ENCODE measurements around the gene NCKAP5. TPM values are rescaled to one million over a fixed set of nuclear protein-coding genes. Genes with fewer than 3 reads are reported as not detected.

The NCKAP5 gene
- total RNA-seq, 1 donor from 2014 or later, result 27.9 TPM

- Mint-ChIP-seq H3K4me3 (no peak overlapping the region), H3K4me1 (peaks cover 33% of the 10 kb centered on the region), H3K27ac (ENCODE audit: unreplicated experiment) (peak overlapping the region; percentile 28), H3K27me3 (ENCODE audit: low read depth) (no peaks in the 10 kb centered on the region), H3K36me3 (ENCODE audit: low read depth) (peaks cover 5% of the 10 kb centered on the region), H3K9me3 (no peaks in the 10 kb centered on the region)
- DNase-seq (ENCODE audit: low read depth, low spot score), result no peak
- TF ChIP-seq CTCF (conservative IDR thresholded peaks at IDR 0.05), result no peak
Observed at GRCh38 chr2:133486771-133487191, 81.5 kb downstream of the NCKAP5 start.

- Mint-ChIP-seq H3K27ac (ENCODE audit: unreplicated experiment) (no peak overlapping the region), H3K4me1 (peaks cover 33% of the 10 kb centered on the region)
- no peak for DNase-seq (ENCODE audit: low read depth, low spot score)
Observed at GRCh38 chr2:133485868-133486267, 82.4 kb downstream of the NCKAP5 start.

GRCh38 chr2:133484784-133485183 is 83.5 kb downstream of the NCKAP5 start:
- no peak for TF ChIP-seq CTCF (conservative IDR thresholded peaks at IDR 0.05)
- Mint-ChIP-seq H3K4me1 (peaks cover 33% of the 10 kb centered on the region), H3K9me3 (no peaks in the 10 kb centered on the region), H3K36me3 (ENCODE audit: low read depth) (peaks cover 8% of the 10 kb centered on the region), H3K4me3 (no peak overlapping the region), H3K27ac (ENCODE audit: unreplicated experiment) (no peak overlapping the region), H3K27me3 (ENCODE audit: low read depth) (no peaks in the 10 kb centered on the region)
- no peak for DNase-seq (ENCODE audit: low read depth, low spot score)

More at GRCh38 chr2:133485868-133486267, 82.4 kb downstream of the NCKAP5 start:
- H3K4me3 Mint-ChIP-seq, result no peak overlapping the region
- TF ChIP-seq CTCF (conservative IDR thresholded peaks at IDR 0.05), result no peak
- no peaks in the 10 kb centered on the region for H3K9me3 Mint-ChIP-seq
- peaks cover 8% of the 10 kb centered on the region for H3K36me3 Mint-ChIP-seq (ENCODE audit: low read depth)
- no peaks in the 10 kb centered on the region for H3K27me3 Mint-ChIP-seq (ENCODE audit: low read depth)

- H3K36me3 Mint-ChIP-seq (ENCODE audit: low read depth), result peaks cover 8% of the 10 kb centered on the region
Observed at GRCh38 chr2:133484106-133484505, 84.2 kb downstream of the NCKAP5 start.

GRCh38 chr2:133483181-133483580 is 85.1 kb downstream of the NCKAP5 start:
- H3K4me1 Mint-ChIP-seq, result peaks cover 25% of the 10 kb centered on the region
- TF ChIP-seq CTCF (conservative IDR thresholded peaks at IDR 0.05), result no peak

More at GRCh38 chr2:133484106-133484505, 84.2 kb downstream of the NCKAP5 start:
- H3K27ac Mint-ChIP-seq (ENCODE audit: unreplicated experiment), result no peak overlapping the region
- DNase-seq (ENCODE audit: low read depth, low spot score), result no peak
- H3K4me3 Mint-ChIP-seq, result no peak overlapping the region
- H3K4me1 Mint-ChIP-seq, result peaks cover 27% of the 10 kb centered on the region
- no peaks in the 10 kb centered on the region for H3K9me3 Mint-ChIP-seq
- TF ChIP-seq CTCF (conservative IDR thresholded peaks at IDR 0.05), result no peak
- H3K27me3 Mint-ChIP-seq (ENCODE audit: low read depth), result no peaks in the 10 kb centered on the region

More at GRCh38 chr2:133483181-133483580, 85.1 kb downstream of the NCKAP5 start:
- DNase-seq (ENCODE audit: low read depth, low spot score), result no peak
- Mint-ChIP-seq H3K27me3 (ENCODE audit: low read depth) (no peaks in the 10 kb centered on the region), H3K4me3 (no peak overlapping the region), H3K9me3 (no peaks in the 10 kb centered on the region), H3K27ac (ENCODE audit: unreplicated experiment) (no peak overlapping the region), H3K36me3 (ENCODE audit: low read depth) (peaks cover 8% of the 10 kb centered on the region)

All from neural crest cell (in vitro differentiated cells).